HG03060 (cell line): ENCODE data around the gene TCERG1L.
"Not testable (repeated sequence)": the region's sequence is repeated elsewhere in the genome, so short reads cannot be mapped to it uniquely, and the experiment has no call there.

ENCODE experiments used
- ATAC-seq: cut with Tn5 transposase; IDR thresholded peaks from one replicate; pipeline ENCODE4 v1.9.1; 2021; ENCODE audit warnings: low read depth, moderate number of reproducible peaks; ENCODE audit not compliant: unreplicated experiment

TCERG1L gene

DNA sequence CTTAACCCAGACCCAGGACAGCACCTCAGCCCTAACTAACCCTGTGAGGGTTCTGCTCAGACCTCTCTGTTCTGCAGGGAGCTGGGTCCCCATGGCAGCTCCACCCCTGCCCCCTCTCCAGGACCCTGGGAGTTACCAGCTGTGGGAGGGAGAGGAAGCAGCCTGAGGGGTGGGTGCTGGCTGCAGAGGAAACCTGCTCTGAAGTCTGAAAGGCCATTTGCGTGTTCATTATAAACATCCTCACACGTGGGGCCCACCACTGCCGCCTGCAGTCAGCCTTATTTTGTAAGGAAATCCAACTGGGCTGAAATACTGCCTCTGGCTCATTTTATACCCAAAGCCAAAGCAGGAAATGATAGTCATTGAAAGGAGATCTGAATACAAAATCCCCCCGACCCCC, 195.7 kb downstream of the TCERG1L start:
- ATAC-seq, result no peak

DNA sequence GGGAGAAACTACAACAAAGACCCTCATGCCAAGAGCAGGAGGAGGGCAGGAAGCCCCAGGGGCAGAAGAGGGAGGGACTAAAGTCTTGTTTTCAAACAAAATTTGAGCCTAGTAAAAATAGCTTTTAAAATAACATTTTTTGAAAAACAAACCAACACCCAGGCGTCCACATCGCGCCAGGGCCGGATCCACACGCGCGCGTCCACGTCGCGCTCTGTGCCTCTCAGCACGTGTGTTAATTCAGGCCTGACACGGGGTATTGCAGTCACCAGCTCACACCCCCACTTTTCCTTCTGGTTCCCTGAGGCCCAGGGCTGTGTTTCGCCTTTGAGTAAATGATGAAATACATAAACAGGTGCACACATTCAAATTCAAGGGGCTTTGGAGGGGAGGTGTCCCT, 196.2 kb downstream of the TCERG1L start:
- no peak for ATAC-seq

- ATAC-seq, result no peak
These were observed 196.7 kb downstream of the TCERG1L start for GRCh38 chr10:131114846-131115245.

- no peak for ATAC-seq
These were observed 197.7 kb downstream of the TCERG1L start for GRCh38 chr10:131113709-131114291.

- no peak for ATAC-seq
These were observed 198.4 kb downstream of the TCERG1L start for GRCh38 chr10:131113165-131113564.

GRCh38 chr10:131112691-131113090, 198.8 kb downstream of the TCERG1L start:
- ATAC-seq, result no peak

- ATAC-seq, result no peak
These were observed 199.9 kb downstream of the TCERG1L start for GRCh38 chr10:131111471-131112080.

DNA sequence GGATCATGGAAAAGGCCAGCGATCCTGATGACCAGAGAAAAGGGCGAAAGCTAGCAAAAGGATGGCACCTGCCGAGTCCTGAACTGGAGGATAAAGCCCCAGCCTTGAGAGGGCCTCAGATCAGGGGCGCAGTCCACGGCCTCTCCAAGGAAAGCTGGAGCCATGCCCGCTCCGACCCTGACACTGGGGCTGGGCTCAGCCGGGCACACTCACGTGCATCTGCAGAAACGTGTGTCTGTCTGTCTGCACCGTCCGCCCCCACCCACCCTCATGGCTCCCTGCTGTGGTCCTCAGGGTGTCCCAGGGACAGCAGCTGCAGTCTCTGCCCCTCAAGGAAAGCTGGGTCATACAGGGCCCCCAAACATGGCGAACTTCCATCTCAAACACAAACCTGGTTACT, 200.5 kb downstream of the TCERG1L start:
- ATAC-seq, result no peak

- no peak for ATAC-seq
These were observed 201.2 kb downstream of the TCERG1L start for GRCh38 chr10:131110241-131110783.

GRCh38 chr10:131109726-131110125, 201.8 kb downstream of the TCERG1L start:
- no peak for ATAC-seq

- ATAC-seq, result no peak
These were observed 202.2 kb downstream of the TCERG1L start for GRCh38 chr10:131109291-131109690.

DNA sequence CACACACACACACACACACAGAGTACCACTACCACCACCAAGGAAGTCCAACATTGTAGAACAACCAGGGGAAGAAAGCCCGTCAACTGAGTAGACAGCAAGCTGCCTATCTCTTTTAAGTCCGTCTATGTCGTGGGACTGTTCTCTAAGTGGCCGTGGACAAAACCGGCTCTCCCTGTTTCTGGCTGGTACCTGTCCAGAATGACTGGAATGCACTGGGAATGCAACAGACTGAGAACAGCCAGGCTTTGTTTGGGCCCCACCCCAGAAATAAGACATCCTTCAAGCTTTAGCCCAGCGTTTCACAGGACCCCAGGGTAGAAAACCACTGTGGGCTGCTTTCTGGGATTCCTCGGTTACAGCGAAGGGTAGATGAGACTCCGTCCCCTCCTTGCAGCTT, 203.6 kb downstream of the TCERG1L start:
- no peak for ATAC-seq

DNA sequence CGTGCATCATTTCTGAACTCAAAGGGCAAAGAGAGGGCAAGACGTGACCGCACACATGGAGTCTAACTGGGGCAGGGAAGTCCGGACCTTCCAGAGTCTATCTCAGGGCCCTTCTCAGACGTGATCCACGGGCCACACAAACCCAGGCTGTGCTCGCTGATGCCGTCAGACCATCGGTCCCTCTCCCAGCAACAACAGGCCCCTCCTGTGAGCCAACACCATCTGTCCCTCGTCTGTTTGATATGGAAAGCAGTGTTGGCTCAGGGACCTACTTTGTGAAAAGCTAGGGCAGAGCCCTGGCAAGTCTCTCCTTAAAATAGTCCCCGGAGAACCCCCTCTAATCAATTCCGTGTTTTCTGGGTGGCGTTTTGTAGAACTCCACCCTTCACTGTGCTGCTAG, 208.8 kb downstream of the TCERG1L start:
- no peak for ATAC-seq

GRCh38 chr10:131102147-131102546, 209.4 kb downstream of the TCERG1L start:
- ATAC-seq, result no peak

DNA sequence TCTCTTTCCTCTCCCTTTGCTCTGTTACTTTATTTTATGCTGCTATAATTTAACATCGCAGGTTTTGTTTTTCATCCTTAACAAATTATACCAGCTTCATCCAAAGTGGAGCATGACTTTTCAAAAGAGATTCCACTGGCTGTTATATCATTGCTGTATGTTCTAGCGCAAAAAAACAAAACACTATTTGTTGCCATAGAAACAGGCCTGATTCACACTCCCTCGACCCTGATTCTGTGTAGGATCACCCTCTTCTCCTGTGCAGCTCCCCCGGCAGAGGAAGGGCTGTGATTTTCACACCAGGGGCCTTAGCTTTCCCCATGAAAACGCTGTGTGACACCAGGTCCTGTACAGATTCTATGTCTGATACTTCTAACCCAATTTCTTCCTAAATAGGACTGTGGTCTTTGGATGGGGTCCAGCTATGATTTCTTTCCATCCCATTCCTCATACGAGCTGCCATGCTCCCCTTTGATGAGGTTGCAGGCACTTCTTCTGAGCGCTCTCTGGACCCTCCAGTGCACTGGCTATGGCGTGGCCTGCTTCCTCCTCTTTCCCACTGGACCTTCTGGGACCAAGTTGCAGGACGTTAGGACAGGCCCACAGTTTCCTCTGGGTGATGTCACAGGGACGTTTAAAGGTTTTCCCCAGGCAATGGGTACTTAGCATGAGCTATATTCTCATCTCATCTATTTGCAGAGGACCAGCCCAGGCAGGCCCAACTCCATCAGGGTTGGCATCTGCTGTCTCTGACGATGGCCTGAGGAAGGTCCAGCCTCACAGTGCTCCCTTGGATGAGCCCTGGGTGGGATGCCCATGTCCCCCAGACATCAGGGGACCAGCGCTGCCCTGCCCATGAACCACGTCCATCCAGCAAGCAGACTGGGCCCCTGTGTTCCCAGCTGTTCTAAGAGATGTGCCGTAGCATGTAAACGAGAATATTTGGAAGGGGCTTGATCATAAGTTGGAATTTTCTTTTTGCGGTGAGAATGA, 210.8 kb downstream of the TCERG1L start:
- ATAC-seq, result not testable (repeated sequence)

DNA sequence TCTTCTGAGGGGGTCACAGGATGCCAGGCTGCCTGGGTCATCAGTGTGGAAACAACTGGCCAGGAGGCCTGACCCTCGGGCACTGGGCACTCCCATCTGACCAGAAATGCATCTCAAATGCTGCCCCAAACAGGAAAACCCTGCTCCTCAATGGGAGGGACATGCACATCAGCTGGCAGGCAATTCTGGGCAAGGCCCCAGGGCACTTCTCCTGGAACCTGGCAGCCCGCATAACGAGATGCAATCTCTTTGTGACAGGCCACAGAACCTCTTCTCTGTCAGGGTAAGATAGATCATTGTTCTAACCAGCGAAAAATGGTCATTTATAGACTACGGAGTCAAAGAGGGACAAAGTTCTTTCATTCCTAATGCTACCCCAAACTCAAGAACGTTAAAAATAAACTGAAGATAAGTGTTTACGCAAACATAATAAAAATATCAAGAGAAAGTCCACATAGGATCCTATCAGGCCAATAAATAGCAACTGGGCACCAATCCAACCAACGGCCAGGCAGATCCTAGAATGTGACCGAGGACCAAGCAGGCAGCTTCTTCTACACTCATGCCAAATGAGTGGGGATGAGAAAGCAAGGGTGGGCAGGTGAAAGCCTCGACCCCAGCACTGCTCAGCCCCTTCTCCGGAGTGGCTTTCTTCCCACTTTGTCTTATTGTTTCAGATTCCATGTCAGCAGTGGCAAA, 212.3 kb downstream of the TCERG1L start:
- ATAC-seq, result no peak

DNA sequence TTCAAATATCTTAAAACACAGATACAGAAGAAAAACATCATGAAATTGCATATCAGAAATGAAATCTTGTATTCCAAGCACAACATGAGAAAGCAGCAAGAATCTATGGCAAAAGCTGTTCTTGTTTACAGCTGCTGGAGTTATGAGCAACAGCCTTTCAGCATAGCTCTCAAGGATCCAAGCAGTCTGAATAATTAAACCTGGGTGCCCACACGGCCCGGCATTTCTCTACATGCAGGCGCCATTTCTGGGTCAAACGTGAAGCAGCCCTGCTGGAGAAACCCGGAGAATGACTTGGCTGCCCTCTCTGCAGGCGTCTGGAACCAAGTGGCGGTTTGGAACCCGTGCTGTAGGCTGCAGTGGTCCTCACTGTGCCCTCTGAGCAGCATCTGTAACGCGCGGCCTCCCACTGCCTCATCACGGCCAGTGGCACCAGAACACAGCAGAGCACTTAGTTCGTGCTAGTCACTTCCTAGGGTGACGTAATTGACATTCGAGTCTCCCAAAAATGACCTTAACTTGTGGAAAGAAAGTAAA, 213.0 kb downstream of the TCERG1L start:
- no peak for ATAC-seq

- ATAC-seq, result no peak
These were observed 215.5 kb downstream of the TCERG1L start for GRCh38 chr10:131096031-131096430.

- ATAC-seq, result no peak
These were observed 216.3 kb downstream of the TCERG1L start for GRCh38 chr10:131095313-131095580.

- ATAC-seq, result no peak
These were observed 216.8 kb downstream of the TCERG1L start for GRCh38 chr10:131094527-131095312.
